ENCODE results near the gene NOS1AP.
"Not testable (repeated sequence)": the region's sequence is repeated elsewhere in the genome, so short reads cannot be mapped to it uniquely, and the experiment has no call there.

NOS1AP gene

DNA sequence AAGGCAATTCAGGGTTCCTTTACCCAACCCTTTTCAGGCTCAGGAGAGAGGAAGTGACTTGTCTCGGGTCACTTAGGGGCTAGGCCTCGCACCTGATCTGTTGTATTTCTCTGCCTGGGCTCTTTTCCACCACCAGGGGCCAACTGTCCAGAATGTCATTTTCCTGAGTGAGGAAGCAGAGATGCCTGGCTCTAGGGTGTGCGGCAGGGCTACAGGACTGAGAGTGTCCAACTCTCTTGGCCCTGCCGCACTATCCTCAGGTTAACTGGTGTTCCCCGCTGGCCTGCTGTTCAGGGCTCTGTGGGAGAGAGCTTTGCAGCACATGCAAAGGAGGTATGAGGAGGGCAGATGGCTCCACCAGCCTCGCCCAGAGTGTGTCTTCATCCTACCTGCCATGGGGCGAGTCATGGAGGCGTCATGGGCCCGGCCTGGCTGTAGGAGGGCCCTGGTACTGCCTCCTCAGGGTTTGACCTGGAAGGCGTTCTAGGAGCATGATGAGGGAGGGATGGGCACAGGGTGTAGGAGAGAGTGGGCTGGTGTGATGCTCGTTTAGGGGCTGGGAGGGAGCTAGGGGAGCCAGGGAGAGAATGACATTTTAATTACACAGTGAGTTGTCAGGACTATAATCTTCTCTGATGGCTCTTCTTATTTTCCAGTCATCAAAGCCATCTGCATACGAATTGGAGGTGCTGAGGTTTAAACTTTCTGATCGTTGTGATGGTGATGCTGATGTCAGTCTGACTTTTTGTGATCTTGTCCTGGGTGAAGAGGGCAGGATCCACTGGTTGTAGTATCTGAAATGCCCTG is 128.3 kb downstream of the NOS1AP start:
- DNase-seq = no peak

DNA sequence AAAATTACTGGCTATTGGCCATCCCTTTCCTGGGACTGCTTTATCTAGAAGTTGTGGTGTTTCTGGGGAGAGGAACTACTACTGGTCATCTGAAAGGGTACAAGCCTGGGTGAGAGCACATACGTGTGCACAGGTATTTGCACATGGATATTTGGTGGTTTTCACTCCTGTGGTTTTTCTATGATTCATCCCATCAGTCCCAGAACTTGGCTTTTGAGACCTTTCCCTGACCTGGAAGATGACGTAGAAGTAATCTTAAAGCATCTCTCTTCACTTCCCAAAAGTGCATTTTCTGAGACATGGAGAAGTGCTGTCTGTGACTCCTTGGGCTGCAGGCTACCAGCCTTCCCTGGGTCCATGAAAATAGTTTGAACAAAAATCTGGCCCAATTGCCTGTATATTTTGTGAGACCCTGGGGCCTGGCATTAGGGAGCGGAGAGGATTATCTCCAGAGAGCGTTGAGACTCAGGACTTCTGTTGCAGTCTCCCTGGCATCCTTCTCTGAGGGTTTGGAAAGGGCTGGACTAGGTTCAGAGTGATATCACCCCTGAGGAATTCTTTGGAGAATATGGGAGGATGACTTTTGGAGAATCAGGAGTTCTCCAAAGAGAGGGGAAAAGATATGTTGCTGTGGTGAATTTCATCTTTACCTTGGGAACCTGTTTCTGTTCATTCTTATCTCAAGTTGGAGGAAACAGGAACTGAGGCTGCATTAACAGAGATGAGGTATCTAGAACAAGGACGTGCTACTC is 130.8 kb downstream of the NOS1AP start:
- no peak for DNase-seq

DNA sequence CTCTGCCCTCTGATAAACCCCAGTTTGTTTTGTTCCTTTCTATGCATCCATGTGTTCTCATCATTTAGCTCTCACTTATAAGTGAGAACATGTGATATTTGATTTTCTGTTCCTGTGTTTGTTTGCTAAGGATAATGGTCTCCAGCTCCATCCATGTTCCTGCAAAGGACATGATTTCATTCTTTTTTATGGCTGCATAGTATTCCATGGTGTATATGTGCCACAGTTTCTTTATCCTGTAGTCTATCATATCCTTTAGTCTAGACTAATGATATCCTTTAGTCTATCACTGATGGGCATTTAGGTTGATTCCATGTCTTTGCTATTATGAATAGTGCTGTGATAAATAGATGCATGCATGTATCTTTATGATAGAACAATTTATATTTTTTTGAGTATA is 131.6 kb downstream of the NOS1AP start:
- not testable (repeated sequence) for DNase-seq

DNA sequence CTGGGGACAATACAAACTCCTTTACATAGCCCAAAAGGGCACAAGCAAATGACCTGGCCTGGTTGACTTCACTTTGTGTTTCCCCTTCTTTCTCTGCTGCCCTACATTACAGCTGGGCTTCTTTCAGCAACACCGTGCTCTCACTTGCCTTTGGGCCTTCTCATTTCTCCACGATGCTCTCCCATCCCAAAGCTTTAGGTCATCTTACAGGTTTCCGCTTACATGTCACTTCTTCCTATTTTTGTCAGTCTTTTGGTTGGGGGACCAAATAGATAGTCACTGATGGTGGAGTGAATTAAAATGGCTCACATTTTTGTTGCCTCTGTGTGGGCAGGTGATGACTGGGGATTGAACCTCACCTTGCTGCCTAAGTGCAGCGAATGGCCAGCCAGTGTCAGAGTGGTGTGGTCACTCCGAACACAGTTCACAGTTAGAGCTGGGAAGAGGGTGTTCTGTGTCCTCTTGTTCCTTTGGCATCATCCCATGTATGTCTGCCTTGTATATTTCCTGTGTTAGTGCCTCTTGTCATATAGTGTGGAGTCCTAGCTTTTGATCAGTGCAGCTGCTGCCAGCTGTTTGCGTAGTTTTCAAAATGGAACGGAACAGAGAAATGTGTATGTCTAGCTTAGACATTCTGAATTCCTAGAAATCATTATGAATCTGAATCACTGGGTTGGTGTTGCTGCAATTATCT is 134.8 kb downstream of the NOS1AP start:
- DNase-seq = no peak

DNA sequence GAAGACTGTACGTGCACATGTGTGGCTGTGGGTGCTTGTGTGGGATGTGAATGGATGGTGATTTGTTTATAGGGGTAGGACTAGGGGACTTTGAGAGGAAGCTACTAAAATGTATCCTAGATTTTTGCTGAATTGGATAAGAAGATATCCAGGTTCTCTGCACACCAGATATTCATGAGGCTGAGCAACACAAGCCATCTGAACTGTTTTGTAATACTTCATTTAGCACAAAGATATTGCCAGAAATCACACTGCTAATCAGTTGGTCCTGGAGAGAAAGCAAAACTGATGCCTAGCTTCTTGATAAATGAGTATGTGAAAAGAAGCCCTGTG is 135.3 kb downstream of the NOS1AP start:
- DNase-seq = no peak

DNA sequence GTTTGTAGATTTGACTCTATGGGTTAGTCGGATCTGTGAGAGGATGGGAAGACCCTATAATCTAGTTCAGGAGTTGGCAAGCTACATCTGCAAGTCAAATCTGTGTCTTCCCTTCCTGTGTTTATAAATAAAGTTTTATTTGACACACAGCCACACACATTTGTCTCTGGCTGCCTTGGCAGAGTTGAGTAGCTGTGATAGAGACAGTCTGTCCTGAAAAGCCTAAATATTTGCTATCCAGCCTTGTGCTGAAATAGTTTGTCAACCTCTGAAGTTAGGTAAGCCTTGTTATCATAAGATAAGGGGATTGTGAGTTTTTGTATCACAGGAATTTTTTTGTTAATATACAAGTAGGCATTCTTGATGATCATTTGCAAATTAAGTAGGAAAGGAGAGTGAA is 136.8 kb downstream of the NOS1AP start:
- DNase-seq = no peak

GRCh38 chr1:162206749-162207635 is 137.5 kb downstream of the NOS1AP start:
- DNase-seq = no peak

GRCh38 chr1:162207862-162208261 is 138.4 kb downstream of the NOS1AP start:
- DNase-seq = no peak

- no peak for DNase-seq
Observed at GRCh38 chr1:162210196-162210595, 140.7 kb downstream of the NOS1AP start.

DNA sequence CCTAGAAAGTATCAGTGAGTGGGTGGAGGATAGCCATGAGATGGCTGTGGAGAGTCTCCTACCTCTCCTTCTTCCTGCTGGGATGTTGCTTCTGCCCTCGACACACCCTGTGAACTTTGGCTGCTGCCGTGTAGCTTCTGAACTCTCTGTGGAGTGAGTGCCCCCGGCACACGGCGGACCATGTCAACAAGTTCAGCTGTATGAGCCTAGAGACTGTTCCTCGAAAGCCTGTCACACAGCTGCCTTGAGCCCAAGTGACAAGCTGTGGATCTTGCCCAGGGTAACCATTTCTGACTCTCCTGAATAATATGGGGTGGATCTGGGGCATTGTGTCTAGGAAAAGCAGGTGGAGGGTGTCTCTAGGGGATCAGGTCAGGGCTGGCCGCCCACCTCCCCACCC is 143.2 kb downstream of the NOS1AP start:
- DNase-seq = no peak

GRCh38 chr1:162213281-162213912 is 143.9 kb downstream of the NOS1AP start:
- DNase-seq = no peak

DNA sequence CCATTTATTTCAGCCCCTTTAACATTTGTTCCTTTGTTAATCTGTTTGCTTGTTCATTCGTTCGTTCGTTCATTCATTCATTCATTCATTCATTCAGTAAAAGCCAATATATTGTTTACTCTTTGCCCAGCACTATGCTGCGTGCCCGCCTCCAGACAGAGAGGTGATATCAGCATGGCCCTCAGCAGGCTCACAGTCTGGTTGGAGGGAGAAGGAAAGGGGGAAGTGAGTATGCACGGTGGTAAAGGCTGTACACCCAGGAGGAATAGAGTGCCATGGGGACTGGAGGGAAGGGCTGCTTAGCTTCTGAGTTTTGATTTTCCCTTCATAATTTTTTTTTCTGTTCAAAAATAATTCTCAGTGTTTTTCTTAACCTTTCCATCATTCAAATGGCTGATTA is 144.7 kb downstream of the NOS1AP start:
- no peak for DNase-seq

DNA sequence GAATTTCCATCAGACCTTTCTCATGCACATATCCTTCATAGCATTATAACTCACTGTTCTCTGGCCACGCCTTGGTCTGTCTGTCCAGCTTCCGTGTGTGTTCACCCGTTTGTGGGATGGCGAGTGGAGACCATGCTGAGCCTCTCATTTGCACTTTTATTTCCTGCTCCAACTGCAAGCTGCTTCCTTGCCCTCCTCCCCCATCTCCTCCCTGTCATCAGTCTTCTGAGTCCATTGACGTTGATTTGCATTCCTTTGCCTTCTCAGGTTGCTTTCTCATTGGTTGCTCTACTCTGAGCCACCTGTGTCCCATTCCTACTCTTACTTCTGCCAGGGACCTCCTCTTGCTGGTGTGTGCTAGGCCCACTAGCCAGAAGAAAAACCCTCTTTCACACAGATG is 146.4 kb downstream of the NOS1AP start:
- no peak for DNase-seq

GRCh38 chr1:162216604-162217003 is 147.1 kb downstream of the NOS1AP start:
- no peak for DNase-seq

DNA sequence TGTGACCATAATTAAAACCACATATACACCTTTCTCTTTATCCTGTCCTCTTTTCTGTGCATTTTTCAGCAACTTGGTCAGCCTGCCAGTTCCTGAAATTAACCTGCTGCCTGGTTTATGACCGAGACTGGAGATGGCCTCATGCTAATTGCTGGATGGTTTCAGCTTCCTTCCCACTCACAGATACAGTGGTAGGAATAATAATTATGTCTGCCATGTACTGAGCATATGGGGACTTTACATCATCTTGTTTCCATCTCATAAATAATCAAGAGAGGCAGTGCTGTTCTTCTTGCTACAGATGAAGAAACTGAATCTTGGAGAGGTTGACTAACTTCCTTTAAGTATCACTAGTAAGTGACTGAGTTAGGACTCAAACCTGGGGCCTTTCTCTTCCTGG is 148.2 kb downstream of the NOS1AP start:
- no peak for DNase-seq

- DNase-seq = no peak
Observed at GRCh38 chr1:162218546-162218945, 149.1 kb downstream of the NOS1AP start.

DNA sequence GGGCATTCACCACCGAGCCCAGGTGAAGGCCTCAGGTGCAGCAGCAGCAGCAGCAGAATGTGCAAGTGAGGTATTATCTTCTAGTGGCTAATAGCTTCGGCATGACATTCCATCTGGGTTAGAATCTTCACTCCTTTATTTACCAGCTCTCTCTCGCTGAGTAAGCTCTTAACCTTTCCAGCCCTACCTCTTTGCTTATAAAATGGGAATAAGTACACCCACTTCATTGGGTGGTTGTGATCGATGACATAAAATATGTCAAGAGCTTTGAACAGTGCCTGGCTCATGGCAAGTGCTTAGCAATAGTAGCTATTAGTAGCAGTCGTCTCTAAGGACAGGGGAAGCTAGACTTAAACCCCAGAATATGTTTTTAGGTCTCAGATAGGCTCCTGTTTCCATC is 149.5 kb downstream of the NOS1AP start:
- DNase-seq = no peak

DNA sequence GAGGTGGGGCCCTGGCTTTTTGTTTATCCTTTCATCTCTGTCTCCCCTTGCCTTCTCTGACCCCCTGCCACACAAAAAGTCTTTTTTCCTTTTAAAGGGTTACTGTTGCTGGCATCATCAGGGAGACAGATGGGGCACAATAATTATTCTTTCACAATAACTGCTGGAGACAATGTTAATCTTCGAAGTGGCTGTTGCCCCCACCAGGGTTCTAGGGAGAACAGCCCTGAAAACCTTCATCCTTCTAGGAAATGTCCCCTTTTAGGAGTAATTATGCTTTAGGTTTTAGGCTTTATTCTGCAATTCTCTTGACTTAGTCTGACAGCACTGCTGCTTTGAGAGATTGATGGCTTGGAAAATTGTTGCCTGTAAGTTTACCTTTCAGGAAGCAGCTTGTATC is 150.0 kb downstream of the NOS1AP start:
- DNase-seq = no peak

DNA sequence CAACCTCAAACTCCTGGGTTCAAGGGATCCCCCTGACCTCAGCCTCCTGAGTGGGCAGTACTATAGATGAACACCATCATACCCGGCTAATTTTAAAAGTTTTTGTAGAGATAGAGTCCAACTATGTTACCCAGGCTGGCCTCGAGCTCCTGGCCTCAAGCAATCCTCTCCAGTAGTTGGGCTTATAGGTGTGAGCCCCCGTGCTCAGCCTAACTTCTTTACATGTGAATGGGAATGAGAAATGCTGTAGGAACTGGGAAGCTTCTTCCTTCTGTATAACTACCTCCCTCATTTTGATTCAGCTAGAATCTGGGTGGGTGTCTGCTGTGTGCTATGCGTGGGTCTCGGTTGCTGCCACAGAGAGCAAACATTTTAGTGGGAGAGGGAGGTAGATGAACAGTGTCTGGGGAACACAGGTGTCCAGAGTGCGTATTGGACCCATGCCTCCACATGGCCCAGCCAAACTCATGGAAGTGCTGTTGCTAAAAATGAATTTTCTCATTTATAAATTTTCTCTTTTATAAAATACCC is 150.6 kb downstream of the NOS1AP start:
- DNase-seq = no peak

GRCh38 chr1:162222014-162222413 is 152.5 kb downstream of the NOS1AP start:
- no peak for DNase-seq

GRCh38 chr1:162222730-162223129 is 153.2 kb downstream of the NOS1AP start:
- DNase-seq = no peak

- DNase-seq = no peak
Observed at GRCh38 chr1:162223488-162223887, 154.0 kb downstream of the NOS1AP start.

Data from stimulated activated naive CD4-positive, alpha-beta T cell treated with Interleukin-2 at 50 U/mL for 16 hours (primary cell).